ENCODE results near the gene GRIA3.

- TF ChIP-seq POLR2A (IDR thresholded peaks at IDR 0.05) (no peak), CTCF (IDR thresholded peaks at IDR 0.05) (no peak)
These were observed 2.7 kb downstream of the GRIA3 start for GRCh38 chrX:123186801-123187200.
